Umbilical cord (tissue), 2 donors: ENCODE results near the gene CTDP1. TPM values are rescaled to one million over a fixed set of nuclear protein-coding genes. Genes with fewer than 3 reads are reported as not detected.

Experiments
- DNase-seq: peaks from one replicate; pipeline ENCODE4 v3.0.0-alpha.2; 2015; ENCODE audit warnings: low spot score
- total RNA-seq: library from RNA; depleted of rRNA; stranded (reverse); fragments of >200 nt; gene quantifications from one replicate; pipeline ENCODE4 v1.2.3, GENCODE V29; 2014; ENCODE audit warnings: low replicate concordance; ENCODE audit not compliant: insufficient read depth

CTDP1 gene, protein sequence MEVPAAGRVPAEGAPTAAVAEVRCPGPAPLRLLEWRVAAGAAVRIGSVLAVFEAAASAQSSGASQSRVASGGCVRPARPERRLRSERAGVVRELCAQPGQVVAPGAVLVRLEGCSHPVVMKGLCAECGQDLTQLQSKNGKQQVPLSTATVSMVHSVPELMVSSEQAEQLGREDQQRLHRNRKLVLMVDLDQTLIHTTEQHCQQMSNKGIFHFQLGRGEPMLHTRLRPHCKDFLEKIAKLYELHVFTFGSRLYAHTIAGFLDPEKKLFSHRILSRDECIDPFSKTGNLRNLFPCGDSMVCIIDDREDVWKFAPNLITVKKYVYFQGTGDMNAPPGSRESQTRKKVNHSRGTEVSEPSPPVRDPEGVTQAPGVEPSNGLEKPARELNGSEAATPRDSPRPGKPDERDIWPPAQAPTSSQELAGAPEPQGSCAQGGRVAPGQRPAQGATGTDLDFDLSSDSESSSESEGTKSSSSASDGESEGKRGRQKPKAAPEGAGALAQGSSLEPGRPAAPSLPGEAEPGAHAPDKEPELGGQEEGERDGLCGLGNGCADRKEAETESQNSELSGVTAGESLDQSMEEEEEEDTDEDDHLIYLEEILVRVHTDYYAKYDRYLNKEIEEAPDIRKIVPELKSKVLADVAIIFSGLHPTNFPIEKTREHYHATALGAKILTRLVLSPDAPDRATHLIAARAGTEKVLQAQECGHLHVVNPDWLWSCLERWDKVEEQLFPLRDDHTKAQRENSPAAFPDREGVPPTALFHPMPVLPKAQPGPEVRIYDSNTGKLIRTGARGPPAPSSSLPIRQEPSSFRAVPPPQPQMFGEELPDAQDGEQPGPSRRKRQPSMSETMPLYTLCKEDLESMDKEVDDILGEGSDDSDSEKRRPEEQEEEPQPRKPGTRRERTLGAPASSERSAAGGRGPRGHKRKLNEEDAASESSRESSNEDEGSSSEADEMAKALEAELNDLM
- total RNA-seq: 16.1 TPM

DNA sequence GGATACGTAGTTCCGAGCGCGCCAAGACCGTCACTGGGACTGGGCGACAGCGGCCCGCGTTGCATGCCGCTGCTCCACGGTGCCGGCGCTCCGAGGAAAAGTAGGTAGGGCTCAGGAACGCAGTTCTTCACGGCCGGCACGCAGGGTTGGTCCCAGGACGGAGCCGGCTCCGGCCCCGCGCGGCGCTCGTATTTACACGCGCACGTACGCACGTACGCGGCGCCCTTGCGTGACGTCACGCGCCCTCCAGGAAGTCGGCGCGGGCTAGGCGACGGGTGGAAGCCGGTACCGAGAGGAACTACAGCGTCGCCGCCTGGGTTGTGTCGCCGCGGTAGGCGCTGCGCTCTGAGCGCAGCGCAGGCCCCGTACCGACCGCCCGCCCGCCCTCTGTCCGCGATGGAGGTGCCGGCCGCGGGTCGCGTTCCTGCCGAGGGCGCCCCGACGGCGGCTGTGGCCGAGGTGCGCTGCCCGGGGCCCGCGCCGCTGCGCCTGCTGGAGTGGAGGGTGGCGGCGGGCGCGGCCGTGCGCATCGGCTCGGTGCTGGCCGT is at the start of gene CTDP1:
Gene CTDP1 (plus strand): TSS at position 252 of the 548 bp plus-strand sequence. CDS start 145 bp downstream, at position 397.
- DNase-seq: no peak

DNA sequence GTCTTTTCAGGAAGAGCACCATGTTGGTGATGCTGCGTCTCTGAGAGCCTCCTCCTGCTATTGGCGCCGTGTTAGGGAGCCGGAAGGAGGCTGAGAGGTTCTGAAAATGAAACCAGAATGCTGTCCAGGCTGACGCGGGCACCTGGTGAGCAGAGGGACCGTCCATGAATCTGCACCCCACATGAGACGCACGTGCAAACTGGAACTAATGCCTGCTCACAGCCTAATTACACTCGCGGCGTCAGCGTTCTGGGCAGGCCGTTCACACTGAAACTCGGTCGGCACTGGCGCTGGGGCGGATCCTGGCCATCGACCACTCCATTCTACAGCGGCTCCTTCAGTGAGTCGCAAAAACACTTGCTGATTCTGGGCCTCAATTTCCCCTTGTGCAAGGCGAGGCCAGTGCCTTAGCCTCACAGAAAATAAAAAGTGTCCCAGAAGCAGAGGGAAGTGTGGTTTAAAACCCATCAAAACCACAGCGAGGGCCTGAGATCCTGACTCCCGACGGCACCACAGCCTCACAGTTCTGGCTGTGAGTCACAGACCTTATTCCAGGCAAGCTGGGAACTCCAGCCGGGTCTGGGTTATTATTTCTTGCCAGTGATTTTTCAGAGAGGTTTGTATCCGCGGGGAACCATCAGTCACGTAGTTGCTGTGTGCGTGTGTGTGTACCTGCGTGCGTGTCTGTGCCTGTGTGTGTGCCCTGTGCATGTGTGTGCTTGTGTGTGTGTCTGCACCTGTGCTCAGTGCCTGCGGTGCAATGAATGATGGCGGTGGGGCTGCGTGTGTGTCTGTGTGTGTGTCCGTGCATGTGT is 49.1 kb upstream of the CTDP1 start:
- no peak for DNase-seq

DNA sequence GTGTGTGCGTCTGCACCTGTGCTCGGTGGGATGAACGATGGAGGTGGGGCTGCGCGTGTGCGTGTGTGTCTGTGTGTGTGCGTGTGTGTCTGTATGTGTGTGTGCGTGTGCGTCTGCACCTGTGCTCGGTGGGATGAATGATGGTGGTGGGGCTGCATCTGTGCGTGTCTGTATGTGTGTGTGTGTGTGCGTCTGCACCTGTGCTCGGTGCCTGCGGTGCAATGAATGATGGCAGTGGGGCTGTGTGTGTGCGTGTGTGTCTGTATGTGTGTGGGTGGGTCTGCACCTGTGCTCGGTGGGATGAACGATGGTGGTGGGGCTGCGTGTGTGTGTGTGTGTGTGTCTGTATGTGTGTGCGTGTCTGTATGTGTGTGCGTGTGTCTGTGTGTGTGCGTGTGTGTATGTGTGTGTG is 48.5 kb upstream of the CTDP1 start:
- no peak for DNase-seq

DNA sequence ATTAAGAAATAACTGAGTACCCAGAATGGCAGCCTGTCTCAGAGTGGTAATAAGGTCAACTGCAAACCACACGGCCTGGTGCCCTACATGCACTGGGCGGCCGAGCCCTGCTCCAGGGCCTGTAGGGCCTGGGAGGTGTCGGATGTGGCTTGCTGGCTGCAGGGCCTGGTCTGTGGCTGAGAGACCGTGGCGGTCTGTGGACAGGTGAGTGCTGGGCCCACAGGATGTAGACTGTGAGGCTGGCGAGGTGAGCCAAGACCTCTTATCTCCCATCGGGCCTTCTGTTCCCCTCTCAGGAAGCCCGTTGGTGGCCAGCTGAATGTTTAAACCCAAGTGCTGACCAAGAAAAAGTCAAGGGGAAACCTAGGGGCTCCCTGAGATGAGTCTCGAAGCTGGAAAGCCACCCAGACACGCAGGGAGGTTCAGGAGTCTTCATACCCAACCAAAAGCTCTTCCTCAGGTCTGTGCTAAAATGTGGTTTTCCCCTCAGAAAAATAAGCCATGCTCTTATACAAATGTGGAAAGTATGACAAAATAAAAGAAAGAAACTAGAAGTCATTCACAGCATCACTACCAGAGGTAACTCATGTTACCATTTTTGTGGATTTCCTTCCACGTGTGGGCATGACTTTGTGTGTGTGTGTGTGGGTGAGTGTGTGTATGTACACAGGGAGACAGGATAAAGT is 47.7 kb upstream of the CTDP1 start:
- DNase-seq: no peak

DNA sequence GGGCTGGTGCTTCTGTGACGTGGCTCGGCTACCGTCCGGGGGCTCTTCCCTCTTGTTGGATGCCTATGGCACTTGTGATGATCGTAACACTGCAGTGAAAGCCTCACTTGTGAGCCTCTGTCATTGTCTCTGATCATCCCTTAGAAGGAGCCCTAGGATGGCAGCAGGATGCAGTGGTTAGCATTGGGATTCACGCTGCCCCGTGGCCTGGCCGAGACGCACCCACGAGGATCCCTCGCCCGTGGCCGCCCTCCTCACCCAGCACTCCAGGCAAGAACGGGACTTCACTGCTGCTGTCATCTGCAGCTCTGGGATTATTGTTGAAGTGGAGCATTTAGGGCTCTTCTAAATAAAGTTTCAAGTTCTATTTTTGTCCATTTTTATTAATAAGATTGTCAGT is 46.8 kb upstream of the CTDP1 start:
- no peak for DNase-seq

DNA sequence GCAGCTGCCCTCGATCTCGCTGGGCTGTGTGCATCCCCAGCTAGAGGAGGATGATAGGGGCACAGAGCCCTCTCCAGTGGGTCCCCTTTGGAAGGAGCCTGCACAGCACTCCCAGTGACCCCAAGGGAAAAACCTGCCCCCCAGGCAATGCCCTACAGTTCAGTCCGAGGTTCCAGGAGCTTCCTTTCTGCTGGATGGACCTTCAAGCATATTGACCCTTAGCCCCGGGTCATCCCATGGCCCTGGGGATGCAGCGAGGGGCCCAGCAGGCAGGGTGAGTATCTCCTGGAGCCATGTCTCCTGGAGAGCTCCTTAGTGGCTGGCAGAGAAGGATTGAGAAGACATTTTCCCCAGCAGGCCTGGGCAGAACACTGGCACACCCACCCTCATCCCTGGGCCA is 45.4 kb upstream of the CTDP1 start:
- no peak for DNase-seq

DNA sequence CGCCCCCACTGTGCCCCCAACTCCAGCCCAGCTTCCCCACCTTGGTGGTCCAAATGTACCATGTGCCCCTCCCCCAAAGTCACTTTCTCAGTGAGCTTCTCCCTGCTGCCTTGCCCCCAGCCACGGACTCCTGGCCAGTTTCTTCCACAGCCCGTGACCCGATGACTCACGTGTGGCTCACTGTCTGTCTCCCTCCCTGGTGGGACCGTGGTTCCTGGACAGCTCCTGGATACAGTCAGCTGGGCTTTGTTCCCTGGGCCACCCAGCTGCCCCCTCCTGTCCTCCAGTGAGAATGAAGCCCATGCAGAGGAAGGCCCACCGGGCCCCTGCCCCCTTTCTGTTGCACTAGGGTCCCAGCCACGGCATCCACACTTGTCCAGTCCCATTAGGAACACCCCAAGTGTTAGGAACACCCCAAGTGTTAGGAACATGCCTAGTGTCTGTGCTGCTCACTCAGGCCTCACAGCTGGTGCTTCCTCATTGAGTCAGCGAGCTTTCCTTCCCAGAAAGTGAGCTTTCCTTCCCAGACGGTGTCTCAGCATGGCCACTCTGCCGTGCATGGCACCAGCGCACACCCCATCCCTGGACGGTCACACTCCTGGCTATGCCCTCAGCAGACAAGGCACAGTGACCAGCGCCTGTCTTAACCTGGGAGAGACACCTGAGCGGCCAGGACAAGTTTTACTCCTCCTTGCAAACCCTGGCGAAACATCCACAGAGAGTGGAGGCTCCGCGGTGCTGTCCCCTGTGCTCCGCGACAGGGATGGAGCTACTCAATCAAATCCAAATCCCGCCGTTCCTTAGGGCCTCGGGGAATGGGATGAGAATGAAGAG is 44.8 kb upstream of the CTDP1 start:
- no peak for DNase-seq

DNA sequence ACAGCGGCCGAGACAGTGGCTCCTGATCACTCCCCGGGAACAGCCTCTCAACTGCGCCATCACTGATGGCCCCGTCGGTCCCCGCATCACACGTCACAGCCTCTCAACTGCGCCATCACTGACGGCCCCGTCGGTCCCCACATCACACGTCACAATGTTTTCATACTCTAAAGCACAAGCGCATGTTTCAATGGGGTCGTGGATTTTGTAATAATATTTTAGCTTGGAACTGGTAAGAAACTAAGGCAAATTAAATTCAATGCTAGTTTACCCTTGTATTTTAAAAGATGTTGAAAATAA is 44.2 kb upstream of the CTDP1 start:
- no peak for DNase-seq

DNA sequence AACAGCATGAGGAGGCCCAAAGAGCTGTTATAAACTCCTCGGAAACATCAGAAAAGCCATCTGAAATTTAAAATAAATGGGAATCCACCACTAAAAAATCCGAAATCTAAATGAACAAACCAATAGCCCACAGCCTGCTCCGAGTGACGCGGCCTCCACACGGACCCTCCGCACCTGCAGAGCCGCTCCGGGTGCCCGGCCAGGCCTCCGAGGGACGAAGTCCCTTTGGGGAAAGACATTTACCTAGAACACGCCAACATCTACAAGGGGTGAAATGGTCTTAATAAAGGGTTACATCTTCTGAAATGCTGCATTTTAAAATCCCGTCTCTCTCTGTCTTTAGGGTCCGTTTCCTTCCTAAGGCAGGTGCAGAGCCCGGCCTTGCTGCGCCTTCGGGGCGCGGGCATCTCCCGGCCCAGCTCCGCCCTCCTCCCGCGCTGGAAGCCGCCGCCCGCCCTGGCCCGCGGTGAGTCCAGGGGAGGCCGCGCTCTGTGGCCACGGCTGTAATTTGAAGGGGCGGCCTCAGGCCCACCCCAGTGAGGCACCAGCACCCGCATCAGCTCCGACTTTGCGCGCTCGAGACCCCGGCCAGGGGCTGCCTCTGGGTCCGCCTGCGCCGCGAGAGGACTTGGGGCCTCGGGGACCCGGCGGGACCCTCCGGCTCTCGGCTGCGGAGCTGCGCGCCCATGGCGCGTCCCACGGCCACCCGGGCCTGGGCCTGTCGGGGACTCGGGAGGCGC is 42.3 kb upstream of the CTDP1 start:
- no peak for DNase-seq

DNA sequence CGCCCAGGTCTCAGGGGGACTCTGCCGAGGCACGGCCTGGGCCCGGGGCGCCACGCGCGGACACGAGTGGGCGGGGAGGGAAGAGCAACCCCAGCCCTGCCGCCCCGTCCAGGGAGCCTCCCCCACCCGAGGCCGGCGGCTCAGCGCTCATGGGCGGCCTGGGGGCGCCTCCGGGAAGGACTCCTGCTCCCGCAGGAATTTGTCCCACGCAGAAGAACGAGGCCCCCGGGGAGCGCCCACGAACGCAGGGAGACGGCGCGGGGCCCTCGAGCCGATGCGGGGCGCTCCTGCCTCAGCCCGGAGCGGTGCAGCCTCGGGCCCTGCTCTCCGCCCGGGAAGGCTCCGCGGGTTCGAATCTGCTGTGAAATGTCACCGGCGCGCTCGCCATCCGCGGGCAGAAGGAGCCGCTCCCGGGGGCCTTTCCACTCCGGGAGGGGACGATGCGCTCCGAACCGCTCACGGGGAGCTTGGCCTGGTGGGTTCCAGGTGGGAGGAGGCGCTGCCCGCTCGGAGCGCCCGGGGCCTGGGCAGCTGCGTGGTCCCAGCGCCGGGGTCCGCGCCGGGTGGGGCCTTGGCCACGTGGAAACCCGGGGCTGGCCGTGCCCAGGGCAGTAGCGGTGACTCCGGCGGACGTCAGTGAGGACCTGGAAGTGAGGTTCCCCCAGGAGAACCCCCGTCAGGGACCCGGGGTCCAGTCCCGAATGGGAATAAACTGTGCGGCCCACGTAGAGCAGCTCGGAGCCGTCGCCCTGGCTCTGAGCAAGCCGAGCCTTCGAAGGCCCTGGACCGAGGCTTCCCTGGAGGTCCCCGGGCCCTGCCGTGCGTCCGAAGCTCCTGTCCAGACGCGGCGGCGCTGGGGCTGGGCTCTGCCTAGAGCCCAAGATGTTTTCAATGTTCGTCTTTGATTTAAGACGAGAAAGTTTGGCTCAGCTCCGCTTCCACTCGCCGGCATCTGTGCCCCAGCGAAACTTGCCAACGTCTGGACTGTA is 41.4 kb upstream of the CTDP1 start:
- DNase-seq: no peak

DNA sequence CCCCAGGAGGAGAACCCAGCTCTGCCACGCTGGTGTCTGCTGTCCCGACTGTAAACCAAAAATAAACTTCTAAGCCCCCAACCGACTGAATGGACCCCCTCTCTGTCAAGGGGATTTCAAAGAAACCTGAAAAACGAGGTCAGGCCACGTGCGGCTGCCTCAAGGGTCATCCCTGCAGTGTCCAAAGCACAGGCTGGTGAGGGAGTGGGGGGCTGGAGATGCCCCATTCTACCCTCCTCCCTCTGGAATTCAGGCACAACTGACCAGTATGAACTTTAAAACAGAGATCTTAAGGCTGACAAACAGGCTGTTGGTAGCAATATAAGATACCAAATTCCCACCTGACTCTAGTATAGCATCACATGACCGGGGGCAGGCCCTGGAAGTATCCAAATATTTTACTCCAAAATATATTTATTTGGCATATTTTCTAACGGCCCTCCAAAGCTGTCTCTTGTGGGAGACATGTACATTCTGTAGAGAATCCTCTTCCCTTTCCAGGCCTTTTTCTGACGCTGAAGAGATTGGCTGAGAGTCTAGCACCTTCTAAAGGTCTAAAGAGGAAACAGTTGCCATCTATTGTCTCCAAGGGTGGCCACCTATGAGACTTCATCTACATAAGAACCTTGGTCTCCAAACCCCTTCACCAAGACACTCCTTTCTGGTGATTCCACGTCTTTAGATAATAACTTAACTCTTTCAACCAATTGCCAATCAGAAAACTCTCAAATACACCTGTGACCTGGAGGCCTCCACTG is 40.4 kb upstream of the CTDP1 start:
- peak; percentile 41 for DNase-seq

DNA sequence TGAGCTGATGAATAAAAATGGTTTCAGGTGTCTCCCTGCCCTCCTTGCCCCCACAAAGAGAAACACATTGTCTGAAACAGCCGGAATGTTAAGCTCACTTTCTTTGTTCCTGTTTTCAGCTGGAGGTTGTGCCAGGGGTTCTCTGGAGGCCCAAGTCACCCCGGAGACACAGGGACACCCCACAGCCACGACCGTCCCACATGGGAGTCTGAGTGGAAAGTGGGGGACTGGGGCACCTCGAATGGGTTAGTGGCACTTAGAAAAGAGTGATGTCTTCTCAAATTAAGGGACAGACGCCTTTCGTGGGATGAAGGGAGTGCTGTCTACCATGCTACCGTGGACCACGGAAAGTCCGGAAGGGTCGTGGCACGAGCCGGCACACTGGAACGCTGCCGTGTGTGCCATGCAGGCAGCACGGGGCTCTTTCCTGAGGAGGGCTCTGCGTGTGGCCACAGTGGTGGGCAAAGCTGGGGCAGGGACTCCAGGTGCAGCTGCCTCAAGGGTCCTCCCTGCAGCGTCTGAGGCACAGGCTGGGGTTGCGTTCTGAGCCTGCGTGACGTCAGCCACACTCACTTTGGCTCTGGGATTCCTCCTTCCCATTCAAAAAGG is 39.4 kb upstream of the CTDP1 start:
- no peak for DNase-seq

DNA sequence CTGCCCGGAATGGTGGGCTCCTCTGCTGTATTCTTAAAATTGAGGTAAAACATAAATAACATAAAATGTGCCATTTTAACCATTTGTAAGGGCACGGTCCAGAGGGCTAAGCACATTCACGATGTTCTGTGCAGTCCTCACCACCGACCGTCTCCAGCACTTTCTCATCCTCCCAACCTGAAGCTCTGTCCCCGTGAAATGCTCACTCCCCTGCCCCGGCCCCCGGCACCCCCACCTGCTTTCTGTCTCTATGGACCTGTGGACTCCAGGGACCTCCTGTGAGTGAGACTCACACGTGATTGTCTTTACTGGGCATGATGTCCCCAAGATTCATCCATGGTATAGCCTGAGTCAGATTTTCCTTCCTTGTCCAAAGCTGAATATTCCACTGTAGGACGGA is 38.7 kb upstream of the CTDP1 start:
- no peak for DNase-seq

DNA sequence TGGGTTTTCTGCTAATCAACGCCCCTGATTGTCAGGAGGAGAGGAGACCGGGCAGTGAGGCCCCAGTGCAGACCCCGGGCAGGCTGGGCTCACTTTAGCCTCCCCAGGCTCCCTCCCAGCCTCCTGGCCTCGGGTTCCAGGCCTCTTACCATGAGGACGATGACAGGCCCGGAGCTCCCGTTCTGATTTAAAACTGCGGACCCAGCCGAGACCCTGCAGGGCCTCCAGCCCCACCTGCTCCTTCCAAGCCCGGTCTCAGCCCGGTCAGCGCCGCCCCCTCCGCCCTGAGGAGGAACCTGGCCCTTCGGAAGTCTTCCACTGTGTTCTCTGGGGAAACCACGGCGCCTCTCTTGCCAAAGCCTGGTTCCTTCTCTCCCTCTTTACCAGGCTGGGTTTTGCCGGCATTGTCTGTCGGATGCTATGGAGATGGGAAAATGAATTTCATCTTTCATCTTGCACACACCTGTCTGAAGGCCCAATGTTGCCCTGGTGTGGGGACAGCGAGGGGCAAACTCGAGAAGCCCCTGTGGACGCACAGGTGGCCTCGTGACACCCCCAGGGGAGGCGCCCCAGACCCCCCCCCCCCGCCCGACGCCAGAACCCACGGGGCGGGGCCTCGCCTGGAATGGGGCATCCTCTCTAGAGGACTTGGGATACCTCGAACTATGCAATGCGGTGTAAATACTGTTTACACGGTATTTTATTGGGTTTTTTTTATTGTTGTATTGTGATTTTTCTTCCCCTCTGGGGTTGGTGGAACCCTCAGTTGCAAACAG is 37.7 kb upstream of the CTDP1 start:
- no peak for DNase-seq

DNA sequence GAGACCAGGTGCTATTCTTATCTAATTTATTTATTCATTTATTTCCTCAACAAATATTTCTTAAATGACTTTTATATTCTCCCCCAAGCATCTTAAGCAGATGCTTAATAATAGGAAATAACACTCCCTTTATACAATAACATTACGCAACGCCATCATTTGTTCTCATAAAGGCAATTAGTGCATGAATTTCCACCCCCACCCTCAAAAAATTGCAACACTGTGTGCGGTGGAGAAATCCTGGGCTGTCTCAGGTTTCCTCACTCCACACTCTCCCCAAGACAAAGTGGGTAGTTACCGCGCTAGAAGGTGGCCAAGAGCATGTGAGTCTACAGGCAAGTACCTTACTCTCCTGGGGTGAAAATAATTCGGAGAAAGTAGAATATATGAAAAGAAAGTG is 37.0 kb upstream of the CTDP1 start:
- DNase-seq: no peak
